ENCODE data around the gene UBE3D.
"Not testable (repeated sequence)": the region's sequence is repeated elsewhere in the genome, so short reads cannot be mapped to it uniquely, and the experiment has no call there.

DNA sequence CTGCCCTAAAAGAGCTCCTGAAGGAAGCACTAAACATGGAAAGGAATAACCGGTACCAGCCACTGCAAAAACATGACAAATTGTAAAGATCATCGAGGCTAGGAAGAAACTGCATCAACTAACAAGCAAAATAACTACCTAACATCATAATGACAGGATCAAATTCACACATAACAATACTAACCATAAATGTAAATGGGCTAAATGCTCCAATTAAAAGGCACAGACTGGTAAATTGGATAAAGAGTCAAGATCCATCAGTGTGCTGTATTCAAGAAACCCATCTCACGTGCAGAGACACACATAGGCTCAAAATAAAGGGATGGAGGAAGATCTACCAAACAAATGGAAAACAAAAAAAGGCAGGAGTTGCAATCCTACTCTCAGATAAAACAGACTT is 212.7 kb downstream of the UBE3D start:
- TF ChIP-seq, protein P1, sequence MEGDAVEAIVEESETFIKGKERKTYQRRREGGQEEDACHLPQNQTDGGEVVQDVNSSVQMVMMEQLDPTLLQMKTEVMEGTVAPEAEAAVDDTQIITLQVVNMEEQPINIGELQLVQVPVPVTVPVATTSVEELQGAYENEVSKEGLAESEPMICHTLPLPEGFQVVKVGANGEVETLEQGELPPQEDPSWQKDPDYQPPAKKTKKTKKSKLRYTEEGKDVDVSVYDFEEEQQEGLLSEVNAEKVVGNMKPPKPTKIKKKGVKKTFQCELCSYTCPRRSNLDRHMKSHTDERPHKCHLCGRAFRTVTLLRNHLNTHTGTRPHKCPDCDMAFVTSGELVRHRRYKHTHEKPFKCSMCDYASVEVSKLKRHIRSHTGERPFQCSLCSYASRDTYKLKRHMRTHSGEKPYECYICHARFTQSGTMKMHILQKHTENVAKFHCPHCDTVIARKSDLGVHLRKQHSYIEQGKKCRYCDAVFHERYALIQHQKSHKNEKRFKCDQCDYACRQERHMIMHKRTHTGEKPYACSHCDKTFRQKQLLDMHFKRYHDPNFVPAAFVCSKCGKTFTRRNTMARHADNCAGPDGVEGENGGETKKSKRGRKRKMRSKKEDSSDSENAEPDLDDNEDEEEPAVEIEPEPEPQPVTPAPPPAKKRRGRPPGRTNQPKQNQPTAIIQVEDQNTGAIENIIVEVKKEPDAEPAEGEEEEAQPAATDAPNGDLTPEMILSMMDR (IDR thresholded peaks at IDR 0.05): not testable (repeated sequence)
- TF ChIP-seq POLR2A (IDR thresholded peaks at IDR 0.05): not testable (repeated sequence)
